T-cell (primary cell): ENCODE data around the gene SOX13. TPM values are rescaled to one million over a fixed set of nuclear protein-coding genes. Genes with fewer than 3 reads are reported as not detected.

Source experiments
- ATAC-seq, 4 experiments: fragments of 200-7000 bp in 3 of 4; fragments of 150-1000 bp in 1 of 4; cut with Tn5 transposase; replicated peaks in 1 of 4; 1 replicate in 3 of 4; 2 replicates in 1 of 4; pipeline ENCODE4 v1.10.0; 2021; ENCODE audit warnings: moderate library complexity in 3 of 4, mild to moderate bottlenecking in 2 of 4, moderate number of reproducible peaks in 1 of 4
- CTCF ChIA-PET, 2 donors: fragments of 300-600 bp; sonication (Branson Sonifier 250); formaldehyde crosslinking; loops; one replicate each; lab custom pipeline; 2022; ENCODE audit warnings: antibody characterized with exemption in 2 of 2; lab: Charles Lee
- POLR2A ChIA-PET, 2 donors: fragments of 300-600 bp; sonication (Branson Sonifier 250); formaldehyde crosslinking; loops; one replicate each; lab custom pipeline; 2022; ENCODE audit warnings: antibody characterized with exemption in 2 of 2; lab: Charles Lee
- DNase-seq, 35 experiments: peaks; one replicate each; pipeline versions ENCODE4 v3.0.0 to v3.0.0-alpha.2; 2013 to 2023
- H3K27ac ChIP-seq: one replicate; pipeline ENCODE4 v1.5.1; 2013; ENCODE audit warnings: low read length
- H3K27me3 ChIP-seq, 2 experiments: replicated peaks in 1 of 2; 1 replicate in 1 of 2; 2 replicates in 1 of 2; pipeline versions ENCODE4 v1.6.1 to v1.7.0; 2013; ENCODE audit warnings: low read length in 1 of 2, mixed read lengths in 1 of 2; ENCODE audit not compliant: control insufficient read depth in 2 of 2, insufficient read depth in 2 of 2; ENCODE audit errors: extremely low read depth in 1 of 2
- H3K36me3 ChIP-seq, 2 donors: 1 replicate in 1 of 2; 2 replicates in 1 of 2; pipeline versions ENCODE4 v1.6.1 to v1.7.0; 2013; ENCODE audit warnings: low read length in 1 of 2; ENCODE audit not compliant: control insufficient read depth in 2 of 2, insufficient read depth in 1 of 2; ENCODE audit errors: extremely low read depth in 1 of 2
- H3K4me1 ChIP-seq, 2 experiments: 1 replicate in 1 of 2; 2 replicates in 1 of 2; pipeline versions ENCODE4 v1.6.1 to v1.7.0; 2013; ENCODE audit warnings: low read length in 2 of 2, mixed read lengths in 1 of 2; ENCODE audit not compliant: insufficient read depth in 2 of 2, control insufficient read depth in 1 of 2; ENCODE audit errors: extremely low read depth in 1 of 2
- H3K4me3 ChIP-seq, 2 donors: 1 replicate in 1 of 2; 2 replicates in 1 of 2; pipeline versions ENCODE4 v1.5.1 to v1.7.0; 2013; ENCODE audit warnings: mild to moderate bottlenecking in 2 of 2, low read length in 1 of 2, moderate library complexity in 1 of 2; ENCODE audit not compliant: control insufficient read depth in 1 of 2; ENCODE audit errors: extremely low read depth in 1 of 2
- H3K9me3 ChIP-seq: 2 replicates; pipeline ENCODE4 v1.7.0; 2013
- H3K27ac Mint-ChIP-seq, 2 donors: one replicate each; pipeline ENCODE4 v1.8.0; 2020 to 2021; ENCODE audit warnings: mild to moderate bottlenecking in 2 of 2, mixed read lengths in 2 of 2
- H3K27me3 Mint-ChIP-seq, 2 donors: one replicate each; pipeline ENCODE4 v1.8.0; 2021 to 2022; ENCODE audit warnings: mixed read lengths in 2 of 2
- H3K36me3 Mint-ChIP-seq: one replicate; pipeline ENCODE4 v1.8.0; 2021; ENCODE audit warnings: mixed read lengths
- H3K4me1 Mint-ChIP-seq, 3 donors: one replicate each; pipeline ENCODE4 v1.8.0; 2020 to 2022; ENCODE audit warnings: mixed read lengths in 3 of 3, mild to moderate bottlenecking in 1 of 3
- H3K4me3 Mint-ChIP-seq, 3 donors: one replicate each; pipeline ENCODE4 v1.8.0; 2020 to 2022; ENCODE audit warnings: mild to moderate bottlenecking in 3 of 3, mixed read lengths in 3 of 3, moderate library complexity in 3 of 3
- H3K9me3 Mint-ChIP-seq, 3 donors: one replicate each; pipeline ENCODE4 v1.8.0; 2020 to 2022; ENCODE audit warnings: mixed read lengths in 3 of 3
- WGBS: methylation state at CpG from one replicate; pipeline ENCODE4 v1.1.5; 2013; ENCODE audit warnings: missing lambda C conversion rate; ENCODE audit not compliant: insufficient coverage; 5-methylcytosine and 5-hydroxymethylcytosine counted together
- total RNA-seq, 35 experiments: library from RNA in 6 of 35; stranded (reverse) in 6 of 35; fragments of 120-200 nt in 1 of 35; gene quantifications; one replicate each; pipeline versions ENCODE4 v1.2.1 to v1.2.4 and lab custom pipeline; 2013 to 2026

Gene SOX13
- total RNA-seq, 5 donors from 2014 or later (not counting 1 experiment from before 2014, with no cell fraction given) = 3.2 to 9.4 (median 5.2) TPM

DNA sequence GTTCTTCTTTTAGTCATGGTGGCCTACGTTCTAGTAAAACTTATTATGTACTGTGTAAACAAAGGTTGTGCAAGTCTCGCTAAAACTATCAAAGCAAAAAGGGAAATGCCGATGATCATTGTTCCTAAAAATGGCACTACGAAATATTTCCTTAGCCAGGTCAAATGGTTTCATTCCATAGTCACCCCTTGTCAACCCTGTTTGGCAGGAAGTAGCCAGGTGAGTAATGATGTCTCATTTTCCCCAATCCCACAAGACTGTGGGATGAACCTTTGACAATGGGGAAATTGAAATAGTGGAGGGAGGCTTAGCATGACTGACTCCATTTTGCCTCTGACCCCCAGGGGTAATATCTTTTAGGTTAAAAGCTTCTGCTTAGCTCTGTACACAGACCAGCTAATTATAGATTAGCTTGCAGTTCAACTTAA lies 98.8 kb downstream of the SOX13 start:
- Mint-ChIP-seq H3K9me3 (peaks cover 3 to 43% (median 31%) of the 10 kb centered on the region in 3 donors), H3K36me3 (no peaks in the 10 kb centered on the region), H3K4me3 (no peak overlapping the region), H3K27ac (no peak overlapping the region), H3K4me1 (no peaks in the 10 kb centered on the region), H3K27me3 (peaks cover 11 to 12% of the 10 kb centered on the region in 2 donors)
- Histone ChIP-seq H3K36me3 (no peaks in the 10 kb centered on the region), H3K9me3 (no peaks in the 10 kb centered on the region), H3K4me3 (no peak overlapping the region), H3K27ac (no peak overlapping the region), H3K27me3 (peaks cover 0 to 18% of the 10 kb centered on the region in 2 experiments), H3K4me1 (no peaks in the 10 kb centered on the region)
- DNase-seq (no peak), ATAC-seq (no peak)
- CTCF ChIA-PET = interaction anchor here (0.9 to 1.5 kb wide), 2 partner anchors 10 to 17 kb away, joined by 4 to 6 read pairs; no protein-coding TSS in a partner anchor
- WGBS = no CpG with 5 or more reads among the region's 4 CpGs
- POLR2A ChIA-PET = no interaction called here

DNA sequence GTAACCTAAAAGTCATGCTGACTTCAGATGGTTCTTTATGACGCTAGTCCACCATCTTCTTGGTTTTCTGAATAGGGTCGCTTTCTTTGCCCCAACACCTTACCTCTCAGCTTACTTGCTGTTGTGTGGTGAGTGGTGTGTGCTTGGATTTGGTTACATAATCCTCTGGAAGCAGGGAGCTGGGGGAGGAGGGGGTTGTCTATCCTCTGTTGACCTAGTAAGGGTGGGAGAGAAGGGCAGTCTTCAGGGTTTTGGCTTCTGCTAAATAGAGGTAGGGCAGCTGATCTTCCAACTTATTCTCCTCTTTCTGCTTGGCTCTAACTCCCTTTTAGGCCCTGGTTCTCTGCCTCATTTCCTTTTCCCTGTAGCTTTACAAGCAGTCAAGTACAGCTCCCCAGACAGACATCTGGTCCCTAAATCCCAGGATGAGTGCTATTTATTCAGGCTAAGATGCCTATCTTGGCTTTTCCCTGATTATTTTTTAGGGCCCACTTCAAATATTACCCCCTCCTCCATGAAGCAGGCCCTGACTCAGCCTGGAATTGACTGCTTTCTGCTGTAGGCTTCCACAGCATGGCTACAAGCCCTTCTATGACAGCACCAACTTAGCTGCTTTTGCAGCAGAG lies 99.6 kb downstream of the SOX13 start:
- CTCF ChIA-PET = interaction anchor here in 1 of 2 donors (0.6 to 1.5 kb wide), 3 partner anchors 17 to 173 kb away, joined by 4 to 6 read pairs (median 4); no protein-coding TSS in a partner anchor
- Histone ChIP-seq H3K36me3 (no peaks in the 10 kb centered on the region), H3K27ac (no peak overlapping the region), H3K9me3 (no peaks in the 10 kb centered on the region), H3K27me3 (peaks cover 0 to 26% of the 10 kb centered on the region in 2 experiments), H3K4me3 (no peak overlapping the region), H3K4me1 (no peaks in the 10 kb centered on the region)
- H3K9me3 Mint-ChIP-seq = peaks cover under 1 to 39% (median 28%) of the 10 kb centered on the region in 3 donors
- POLR2A ChIA-PET = no interaction called here
- ATAC-seq (no peak), DNase-seq (no peak)
- no peaks in the 10 kb centered on the region for H3K36me3 Mint-ChIP-seq
- no CpG with 5 or more reads among the region's 2 CpGs for WGBS
- H3K27ac Mint-ChIP-seq = no peak overlapping the region
- no peaks in the 10 kb centered on the region for H3K4me1 Mint-ChIP-seq
- no peak overlapping the region for H3K4me3 Mint-ChIP-seq
- peaks cover 11 to 12% of the 10 kb centered on the region in 2 donors for H3K27me3 Mint-ChIP-seq

DNA sequence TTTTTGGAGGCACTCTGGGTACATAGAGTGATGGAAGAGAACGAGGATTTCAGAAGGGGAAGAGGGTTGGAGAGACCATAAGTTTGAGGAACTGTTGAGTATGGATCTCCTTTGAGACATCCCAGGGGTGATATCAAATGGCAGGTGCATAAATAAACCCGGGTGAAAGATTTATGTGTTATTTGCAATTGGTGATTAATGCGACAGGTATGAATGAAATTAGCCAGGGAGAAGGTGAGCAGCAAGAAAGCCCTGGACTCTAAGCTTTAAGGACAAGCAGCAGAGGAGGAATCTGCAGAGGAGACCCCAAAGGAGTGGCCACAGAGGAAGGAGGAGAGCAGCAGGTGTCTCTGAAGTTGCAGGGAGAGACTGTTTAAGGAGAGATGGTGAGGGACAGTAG lies 102.0 kb downstream of the SOX13 start:
- no peaks in the 10 kb centered on the region for H3K4me1 Mint-ChIP-seq

DNA sequence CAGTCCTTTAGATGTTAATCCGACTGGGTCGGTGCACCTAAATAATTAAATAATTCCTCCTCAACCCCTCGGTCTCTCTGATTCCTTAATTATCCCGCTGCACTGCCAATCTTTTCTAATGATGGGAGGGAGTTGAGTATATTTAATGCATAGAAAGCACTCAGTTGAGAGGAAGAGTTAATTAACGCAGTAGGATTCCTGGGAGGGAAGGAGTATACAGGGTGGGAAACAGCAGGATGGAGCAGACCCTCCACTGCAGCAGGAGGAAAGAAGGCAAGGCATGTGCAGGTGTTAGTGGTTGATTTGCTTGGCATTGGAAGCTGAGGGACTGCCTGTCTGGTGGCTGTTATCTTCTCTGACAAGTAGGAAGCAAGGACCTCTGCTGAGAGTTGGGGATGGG lies 103.1 kb downstream of the SOX13 start:
- peaks cover 12 to 16% of the 10 kb centered on the region in 2 donors for H3K27me3 Mint-ChIP-seq
- peaks cover 0 to 23% (median 12%) of the 10 kb centered on the region in 3 donors for H3K9me3 Mint-ChIP-seq
- H3K4me3 ChIP-seq = no peak overlapping the region
- no peaks in the 10 kb centered on the region for H3K36me3 Mint-ChIP-seq
- no peak overlapping the region for H3K4me3 Mint-ChIP-seq
- no peaks in the 10 kb centered on the region for H3K9me3 ChIP-seq
- no peaks in the 10 kb centered on the region for H3K4me1 Mint-ChIP-seq
- H3K27ac ChIP-seq = no peak overlapping the region
- no peaks in the 10 kb centered on the region for H3K36me3 ChIP-seq
- 73% methylated on average over 1 of the region's 5 CpGs for WGBS
- peaks cover 0 to 38% of the 10 kb centered on the region in 2 experiments for H3K27me3 ChIP-seq
- DNase-seq = no peak
- no peak for ATAC-seq
- CTCF ChIA-PET = no interaction called here
- no peak overlapping the region for H3K27ac Mint-ChIP-seq
- no peaks in the 10 kb centered on the region for H3K4me1 ChIP-seq
- POLR2A ChIA-PET = no interaction called here

More for the DNA sequence above, 102.0 kb downstream of the SOX13 start:
- DNase-seq = no peak
- Histone ChIP-seq H3K36me3 (no peaks in the 10 kb centered on the region), H3K9me3 (no peaks in the 10 kb centered on the region), H3K27me3 (peaks cover 0 to 38% of the 10 kb centered on the region in 2 experiments), H3K4me3 (no peak overlapping the region), H3K27ac (no peak overlapping the region), H3K4me1 (no peaks in the 10 kb centered on the region)
- Mint-ChIP-seq H3K9me3 (peaks cover 0 to 26% (median 18%) of the 10 kb centered on the region in 3 donors), H3K36me3 (no peaks in the 10 kb centered on the region), H3K27me3 (peaks cover 12 to 16% of the 10 kb centered on the region in 2 donors), H3K4me3 (no peak overlapping the region), H3K27ac (no peak overlapping the region)
- ChIA-PET POLR2A (no interaction called here), CTCF (no interaction called here)
- WGBS = 79% methylated on average over 3 of the region's 3 CpGs
- ATAC-seq = no peak

DNA sequence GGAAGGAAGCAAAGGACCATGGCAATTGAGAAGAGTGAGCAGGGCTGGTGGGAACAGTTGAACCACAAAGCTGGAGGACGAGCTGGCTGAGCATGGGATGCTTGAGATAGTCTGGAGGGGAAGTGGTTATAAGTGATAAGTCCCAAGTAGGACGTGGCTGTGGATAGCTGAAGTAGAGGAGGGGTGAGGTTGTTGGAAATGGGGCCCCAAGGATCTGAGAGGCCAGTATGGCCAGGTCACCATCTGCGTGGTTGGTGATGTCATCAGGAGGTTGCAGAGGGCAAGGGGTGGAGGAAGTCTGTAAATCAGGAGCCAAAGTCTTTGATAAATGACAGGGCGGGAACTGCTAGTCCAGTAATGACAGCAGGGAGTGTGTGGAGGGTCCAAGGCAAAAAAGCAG lies 104.2 kb downstream of the SOX13 start:
- Mint-ChIP-seq H3K27me3 (peaks cover 12 to 16% of the 10 kb centered on the region in 2 donors), H3K9me3 (peaks cover 0 to 15% (median 5%) of the 10 kb centered on the region in 3 donors), H3K27ac (no peak overlapping the region), H3K36me3 (no peaks in the 10 kb centered on the region), H3K4me3 (no peak overlapping the region), H3K4me1 (no peaks in the 10 kb centered on the region)
- WGBS = 20% methylated on average over 4 of the region's 4 CpGs
- Histone ChIP-seq H3K27ac (no peak overlapping the region), H3K36me3 (no peaks in the 10 kb centered on the region), H3K4me1 (no peaks in the 10 kb centered on the region), H3K9me3 (no peaks in the 10 kb centered on the region), H3K27me3 (peaks cover 0 to 38% of the 10 kb centered on the region in 2 experiments), H3K4me3 (no peak overlapping the region)
- CTCF ChIA-PET = no interaction called here
- POLR2A ChIA-PET = interaction anchor here in 1 of 2 donors (0.6 kb wide), 1 partner anchor 1719 kb away, joined by 3 read pairs; no protein-coding TSS in a partner anchor
- no peak for ATAC-seq
- DNase-seq = no peak
